Heart left ventricle (tissue), 16 donors: ENCODE data around the gene SMAD5. TPM values are rescaled to one million over a fixed set of nuclear protein-coding genes. Genes with fewer than 3 reads are reported as not detected.

Source experiments
- ATAC-seq, 4 donors: fragments of 200-7000 bp; cut with Tn5 transposase; one replicate each; pipeline ENCODE4 v1.9.1; 2020 to 2022; ENCODE audit warnings: moderate library complexity in 4 of 4, mild to moderate bottlenecking in 3 of 4, moderate number of reproducible peaks in 1 of 4
- DNase-seq, 5 donors: peaks; one replicate each; pipeline ENCODE4 v3.0.0-alpha.2; 2020
- H3K27ac ChIP-seq, 12 donors: fragments of 200-600 bp; sonication (generic) in 4 of 12; one replicate each; pipeline versions ENCODE4 v1.5.0 to v1.8.0; 2016 to 2022; ENCODE audit warnings: mild to moderate bottlenecking in 2 of 12
- H3K27me3 ChIP-seq, 9 donors: fragments of 200-600 bp; sonication (generic) in 2 of 9; one replicate each; pipeline versions ENCODE4 v1.5.1 to v1.8.0; 2016 to 2022; ENCODE audit warnings: mild to moderate bottlenecking in 3 of 9
- H3K36me3 ChIP-seq, 9 donors: fragments of 200-600 bp; sonication (generic) in 2 of 9; one replicate each; pipeline versions ENCODE4 v1.5.0 to v1.8.0; 2018 to 2022; ENCODE audit warnings: mild to moderate bottlenecking in 2 of 9
- H3K4me1 ChIP-seq, 12 donors: fragments of 200-600 bp; sonication (generic) in 4 of 12; one replicate each; pipeline versions ENCODE4 v1.5.0 to v1.8.0; 2016 to 2022; ENCODE audit warnings: mild to moderate bottlenecking in 3 of 12
- H3K4me3 ChIP-seq, 12 donors: fragments of 200-600 bp; sonication (generic) in 4 of 12; one replicate each; pipeline versions ENCODE4 v1.5.0 to v1.8.0; 2017 to 2022; ENCODE audit warnings: mild to moderate bottlenecking in 9 of 12, moderate library complexity in 4 of 12
- H3K9me3 ChIP-seq, 12 donors: fragments of 200-600 bp; sonication (generic) in 4 of 12; one replicate each; pipeline versions ENCODE4 v1.5.0 to v1.8.0; 2016 to 2022; ENCODE audit warnings: mild to moderate bottlenecking in 1 of 12
- POLR2A ChIP-seq, 2 donors: fragments of 450-650 bp; IDR thresholded peaks; one replicate each; pipeline ENCODE4 v1.6.1; 2017; ENCODE audit warnings: antibody characterized with exemption in 2 of 2, mild to moderate bottlenecking in 2 of 2, moderate library complexity in 2 of 2
- WGBS, 4 donors: extraction: QIAGEN DNeasy Blood & Tissue Kit in 2 of 4; methylation state at CpG; one replicate each; pipeline versions ENCODE4 v1.1.5 to v1.1.7; 2013 to 2018; 5-methylcytosine and 5-hydroxymethylcytosine counted together
- intact Hi-C, 10 donors: fragments of 100-400 bp; cut with DNase I; formaldehyde crosslinking; loops; one replicate each; pipeline versions ENCODE4 v1.11.1 to v1.14.2; 2022
- polyA plus RNA-seq, 2 donors: library from polyadenylated mRNA; stranded (reverse); fragments of 200-250 nt; gene quantifications; one replicate each; pipeline ENCODE4 v1.2.3, GENCODE V29; 2013
- total RNA-seq, 9 donors: library from RNA; depleted of rRNA in 2 of 9; stranded (reverse); fragments of >200 nt in 2 of 9; fragmentation: NEBNext Ultra II Directional in 3 of 9; extraction: Animal tissue kit (Norgen Biotek cat#: 25700) in 3 of 9; gene quantifications; one replicate each; pipeline versions ENCODE4 v1.1.0 to v1.2.4, GENCODE V29; 2016 to 2023
- TF ChIP-seq, protein P1 (sequence below), 12 donors: fragments of 200-600 bp; sonication (generic) in 4 of 12; IDR thresholded peaks; one replicate each; pipeline versions ENCODE4 v1.5.0 to v1.8.0; 2018 to 2022; ENCODE audit warnings: antibody characterized with exemption in 12 of 12, mild to moderate bottlenecking in 5 of 12
- donor health status: ischemic (EF 13 %, LVEDD 7.1; RV severe dilation, severe dysfunction).
- donor health status: healthy with polysubstance abuse.
- donor health status: DM: no; HTN: yes; CAD: no.
- donor health status: DM: no; HTN: no; CAD: no.
- donor health status: ischemic (EF 25% LVEDD 6.9; RV normal size, moderate dysfunction).
- donor health status: ischemic (EF 25% LVEDD 5.7; RV mildly dilated, moderate dysfunction).
- donor health status: healthy.
- donor health status: DM: yes; HTN: yes; CAD: no.
- donor health status: ischemic (EF 35%, LVEDD 5.7; RV mildly dilated, moderate dysfunction).
- donor health status: nonischemic (EF 11% LVEDD 7.7; RV severe dilation, severe dysfunction).
- donor health status: DM: yes; HTN: yes; CAD: no.
- donor health status: PGD.
- donor health status: ischemic (EF 29% LVEDD 5.4; RV normal size, mild dysfunction).
- donor health status: nonischemic (EF 23%, LVEDD 6.1; RV moderate dilation, normal function).

SMAD5 gene
- total and polyA plus RNA-seq, 11 donors, result 6.9 to 53.3 (median 35.7) TPM

DNA sequence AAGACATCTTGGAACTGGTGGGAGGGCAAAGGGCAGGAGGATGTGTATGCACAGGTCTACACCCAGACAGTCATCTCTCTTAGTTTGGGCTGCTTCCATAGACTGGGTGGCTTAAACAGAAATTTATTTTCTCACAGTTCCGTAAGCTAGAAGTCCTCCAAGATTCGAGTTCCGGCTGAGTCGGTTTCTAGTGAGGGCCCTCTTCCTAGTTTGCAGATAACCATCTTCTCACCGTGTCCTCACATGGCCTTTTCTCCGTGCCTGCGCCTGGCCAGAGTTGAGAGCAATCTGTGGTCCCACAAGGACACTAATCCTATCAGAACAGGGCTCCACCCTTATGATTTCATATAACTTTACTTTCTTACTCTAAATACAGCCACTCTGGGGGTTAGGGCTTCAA lies 56.2 kb downstream of the SMAD5 start:
- H3K27me3 ChIP-seq, result peaks cover 9 to 36% (median 30%) of the 10 kb centered on the region in 9 donors
- no peak overlapping the region for H3K27ac ChIP-seq
- WGBS, 4 donors, result 81 to 91% (median 86%) methylated on average over 7 of the region's 7 CpGs
- no peak for DNase-seq
- TF ChIP-seq, protein P1, sequence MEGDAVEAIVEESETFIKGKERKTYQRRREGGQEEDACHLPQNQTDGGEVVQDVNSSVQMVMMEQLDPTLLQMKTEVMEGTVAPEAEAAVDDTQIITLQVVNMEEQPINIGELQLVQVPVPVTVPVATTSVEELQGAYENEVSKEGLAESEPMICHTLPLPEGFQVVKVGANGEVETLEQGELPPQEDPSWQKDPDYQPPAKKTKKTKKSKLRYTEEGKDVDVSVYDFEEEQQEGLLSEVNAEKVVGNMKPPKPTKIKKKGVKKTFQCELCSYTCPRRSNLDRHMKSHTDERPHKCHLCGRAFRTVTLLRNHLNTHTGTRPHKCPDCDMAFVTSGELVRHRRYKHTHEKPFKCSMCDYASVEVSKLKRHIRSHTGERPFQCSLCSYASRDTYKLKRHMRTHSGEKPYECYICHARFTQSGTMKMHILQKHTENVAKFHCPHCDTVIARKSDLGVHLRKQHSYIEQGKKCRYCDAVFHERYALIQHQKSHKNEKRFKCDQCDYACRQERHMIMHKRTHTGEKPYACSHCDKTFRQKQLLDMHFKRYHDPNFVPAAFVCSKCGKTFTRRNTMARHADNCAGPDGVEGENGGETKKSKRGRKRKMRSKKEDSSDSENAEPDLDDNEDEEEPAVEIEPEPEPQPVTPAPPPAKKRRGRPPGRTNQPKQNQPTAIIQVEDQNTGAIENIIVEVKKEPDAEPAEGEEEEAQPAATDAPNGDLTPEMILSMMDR (IDR thresholded peaks at IDR 0.05), result no peak
- TF ChIP-seq POLR2A (IDR thresholded peaks at IDR 0.05), result no peak
- no peaks in the 10 kb centered on the region for H3K9me3 ChIP-seq
- intact Hi-C loops, result no loop called here
- peaks cover 0 to 33% (median 15%) of the 10 kb centered on the region in 9 donors for H3K36me3 ChIP-seq
- H3K4me1 ChIP-seq, result peaks cover 0 to 28% (median 15%) of the 10 kb centered on the region in 12 donors
- H3K4me3 ChIP-seq, result no peak overlapping the region
- ATAC-seq, result no peak

DNA sequence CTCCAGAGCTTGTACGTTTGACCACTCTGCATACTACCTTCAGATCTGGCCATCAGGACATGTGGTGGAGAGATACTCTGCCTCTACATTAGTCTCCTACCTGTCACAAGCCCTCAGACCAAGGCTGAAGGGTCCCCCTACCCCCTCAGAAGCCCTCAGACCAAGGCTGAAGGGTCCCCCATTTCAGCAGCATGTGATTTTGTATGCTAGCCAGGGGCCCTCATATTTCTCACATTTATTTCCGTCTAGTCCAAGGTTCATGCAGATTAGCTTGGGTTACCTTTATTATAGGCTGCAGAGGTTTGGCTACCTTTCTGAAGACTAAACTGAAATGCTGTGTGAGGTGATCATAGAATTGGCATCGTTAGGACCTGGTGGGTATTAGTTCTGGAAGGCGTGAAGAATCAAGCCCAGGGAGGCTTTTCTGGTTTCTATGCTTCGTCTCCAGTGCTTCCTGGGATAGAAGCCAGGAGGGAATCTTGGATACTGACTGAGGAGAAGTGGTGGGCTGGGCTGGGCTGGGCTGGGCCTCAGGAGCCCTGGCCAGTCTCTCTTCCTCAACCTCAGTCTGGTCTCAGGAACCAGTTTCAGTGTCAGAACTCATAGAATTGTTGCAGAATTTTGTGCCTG lies 57.6 kb downstream of the SMAD5 start:
- Histone ChIP-seq H3K27ac (no peak overlapping the region), H3K4me3 (no peak overlapping the region), H3K36me3 (peaks cover 0 to 33% (median 15%) of the 10 kb centered on the region in 9 donors), H3K27me3 (peaks cover 9 to 40% (median 33%) of the 10 kb centered on the region in 9 donors), H3K9me3 (no peaks in the 10 kb centered on the region), H3K4me1 (peaks cover 0 to 28% (median 15%) of the 10 kb centered on the region in 12 donors)
- 53 to 67% (median 62%) methylated on average over 5 of the region's 5 CpGs for WGBS, 4 donors
- DNase-seq, result no peak
- intact Hi-C loops, result no loop called here
- no peak for TF ChIP-seq POLR2A (IDR thresholded peaks at IDR 0.05)
- TF ChIP-seq, protein P1 (IDR thresholded peaks at IDR 0.05), result no peak
- ATAC-seq, result no peak

DNA sequence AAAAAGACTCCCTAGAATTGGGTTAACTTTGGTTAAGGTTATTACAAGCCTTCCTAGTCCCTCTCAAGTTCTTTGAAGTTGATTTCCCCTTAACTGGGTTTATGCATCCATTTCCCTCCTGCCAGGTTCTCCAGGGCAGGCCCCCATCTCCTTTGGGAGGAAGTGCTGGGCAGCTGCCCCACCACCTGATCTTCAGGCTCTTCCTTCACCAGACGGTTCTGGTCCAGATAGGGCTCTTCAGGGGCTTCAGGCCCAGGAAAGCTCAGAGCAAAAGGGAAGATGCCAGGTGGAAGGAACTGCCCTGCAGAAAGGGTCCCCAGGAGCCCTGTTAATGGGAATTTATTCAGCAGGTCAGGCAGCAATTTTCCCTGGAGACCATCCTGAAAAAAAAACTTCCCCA lies 58.3 kb downstream of the SMAD5 start:
- Histone ChIP-seq H3K4me3 (no peak overlapping the region), H3K27ac (no peak overlapping the region), H3K9me3 (no peaks in the 10 kb centered on the region), H3K27me3 (peaks cover 9 to 40% (median 33%) of the 10 kb centered on the region in 9 donors), H3K4me1 (peaks cover 0 to 28% (median 15%) of the 10 kb centered on the region in 12 donors), H3K36me3 (peaks cover 0 to 33% (median 15%) of the 10 kb centered on the region in 9 donors)
- no peak for ATAC-seq
- intact Hi-C loops, result no loop called here
- TF ChIP-seq, protein P1 (IDR thresholded peaks at IDR 0.05), result no peak
- no peak for TF ChIP-seq POLR2A (IDR thresholded peaks at IDR 0.05)
- 20 to 41% (median 24%) methylated on average over 1 of the region's 1 CpG for WGBS, 4 donors
- no peak for DNase-seq

DNA sequence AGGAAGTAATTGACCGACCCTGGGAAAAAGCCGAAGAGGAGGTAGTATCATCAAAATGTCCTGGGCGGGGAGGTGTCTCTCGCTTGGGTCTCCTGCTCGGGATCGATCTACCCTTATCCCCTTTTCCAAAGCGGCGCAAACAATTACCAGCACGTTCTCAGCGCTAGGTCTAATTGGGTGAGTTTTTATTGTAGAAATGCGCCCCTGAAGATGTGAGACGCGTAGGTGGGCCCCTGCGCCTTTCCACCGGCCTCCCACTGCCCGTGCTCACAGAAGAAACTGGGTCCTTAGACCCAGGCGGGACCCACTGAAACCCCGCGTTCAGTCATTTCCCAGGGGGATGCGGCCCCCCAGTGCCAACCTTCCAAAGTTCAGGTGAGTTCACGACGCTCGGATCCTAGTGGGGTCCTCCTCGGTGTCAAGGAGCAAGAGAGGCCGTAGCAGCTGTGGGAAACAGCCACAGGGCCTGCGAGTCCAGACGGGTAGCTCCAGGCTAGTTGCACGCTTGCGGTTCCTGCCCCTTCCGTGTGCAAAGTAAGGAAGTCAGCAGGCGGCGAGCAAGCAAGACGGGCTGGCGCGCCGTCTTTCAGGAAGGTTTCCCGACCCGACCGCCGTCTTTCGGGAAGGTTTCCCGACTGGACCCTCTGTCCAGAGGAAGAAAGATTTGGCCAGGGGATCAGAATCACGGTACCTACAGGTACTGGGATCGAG lies 58.8 kb downstream of the SMAD5 start:
- Histone ChIP-seq H3K9me3 (no peaks in the 10 kb centered on the region), H3K4me3 (peak overlapping the region in 11 of 12 donors; percentile 28 to 66 (median 50)), H3K27ac (no peak overlapping the region), H3K36me3 (peaks cover 0 to 30% (median 15%) of the 10 kb centered on the region in 9 donors), H3K4me1 (peaks cover 0 to 28% (median 15%) of the 10 kb centered on the region in 12 donors), H3K27me3 (peaks cover 9 to 40% (median 33%) of the 10 kb centered on the region in 9 donors)
- peak in 1 of 4 donors; percentile 35 for ATAC-seq
- TF ChIP-seq, protein P1 (IDR thresholded peaks at IDR 0.05), result no peak
- TF ChIP-seq POLR2A (IDR thresholded peaks at IDR 0.05), result no peak
- intact Hi-C loops, result no loop called here
- no peak for DNase-seq
- WGBS, 4 donors, result 18 to 31% (median 25%) methylated on average over 33 to 44 of the region's 44 CpGs
